ENCODE results near the gene IKZF2.

- TF ChIP-seq CTCF (IDR thresholded peaks at IDR 0.05; ENCODE audit: low read depth, low read length) = no peak
- no peak for TF ChIP-seq MAX (IDR thresholded peaks at IDR 0.05; ENCODE audit: low read depth, low read length)
These were observed 85.6 kb downstream of the IKZF2 start for GRCh38 chr2:213065583-213066442.
